Left ventricle myocardium inferior (tissue), 1 donor: ENCODE results near the gene UGT1A4. TPM values are rescaled to one million over a fixed set of nuclear protein-coding genes. Genes with fewer than 3 reads are reported as not detected.

Experiments
- DNase-seq: peaks from one replicate; pipeline ENCODE4 v3.0.0-alpha.2; 2020
- H3K27ac ChIP-seq: fragments of 200-600 bp; replicated peaks from 2 replicates; pipeline ENCODE4 v1.8.0; 2021
- H3K27me3 ChIP-seq: fragments of 200-600 bp; 2 replicates; pipeline ENCODE4 v1.8.0; 2021; ENCODE audit warnings: low read depth
- H3K36me3 ChIP-seq: fragments of 200-600 bp; 2 replicates; pipeline ENCODE4 v1.8.0; 2021
- H3K4me1 ChIP-seq: fragments of 200-600 bp; 2 replicates; pipeline ENCODE4 v1.8.0; 2021
- H3K4me3 ChIP-seq: fragments of 200-600 bp; 2 replicates; pipeline ENCODE4 v1.8.0; 2021; ENCODE audit warnings: mild to moderate bottlenecking, moderate library complexity
- H3K9me3 ChIP-seq: fragments of 200-600 bp; replicated peaks from 2 replicates; pipeline ENCODE4 v1.8.0; 2021
- intact Hi-C: fragments of 100-400 bp; cut with micrococcal nuclease; formaldehyde crosslinking; loops from one replicate; pipeline ENCODE4 v1.11.0; 2022
- total RNA-seq: library from RNA; stranded (reverse); fragmentation: NEBNext Ultra II Directional; extraction: Animal tissue kit (Norgen Biotek cat#: 25700); gene quantifications from one replicate; pipeline ENCODE4 v1.2.1, GENCODE V29; 2021
- TF ChIP-seq, protein P1 (sequence below): fragments of 200-600 bp; IDR thresholded peaks from 2 replicates; pipeline ENCODE4 v1.8.0; 2021; ENCODE audit warnings: antibody characterized with exemption, mild to moderate bottlenecking, borderline replicate concordance
- donor health status: DM: no; HTN: yes; CAD: no; lungs with severe emphysema.

The UGT1A4 gene
- total RNA-seq, 1 donor from 2014 or later: not detected

DNA sequence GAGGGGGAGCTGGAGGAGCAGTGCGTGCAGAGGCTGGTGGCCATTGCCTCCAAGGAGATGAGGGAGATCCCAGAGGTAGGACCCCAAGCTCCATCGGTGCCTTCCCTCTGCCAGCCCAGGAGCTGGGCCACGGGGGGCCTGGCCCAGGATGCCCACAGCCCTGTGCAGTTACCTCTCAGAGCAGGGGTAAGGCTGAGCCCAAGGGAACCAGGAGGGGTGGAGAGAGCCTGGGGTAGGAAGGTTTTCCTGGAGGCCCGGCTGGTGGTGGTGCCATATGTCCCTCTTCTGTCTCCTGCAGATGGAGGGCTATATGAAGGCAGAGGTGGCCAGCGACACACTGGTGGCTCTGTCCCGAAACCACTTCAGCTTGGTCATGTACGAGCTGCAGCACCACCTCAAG is 71.0 kb downstream of the UGT1A4 start:
- Histone ChIP-seq H3K4me3 (no peak overlapping the region), H3K4me1 (no peaks in the 10 kb centered on the region), H3K9me3 (no peaks in the 10 kb centered on the region), H3K27ac (no peak overlapping the region), H3K27me3 (peaks cover 20% of the 10 kb centered on the region), H3K36me3 (no peaks in the 10 kb centered on the region)
- intact Hi-C loops: no loop called here
- DNase-seq: no peak
- TF ChIP-seq, protein P1, sequence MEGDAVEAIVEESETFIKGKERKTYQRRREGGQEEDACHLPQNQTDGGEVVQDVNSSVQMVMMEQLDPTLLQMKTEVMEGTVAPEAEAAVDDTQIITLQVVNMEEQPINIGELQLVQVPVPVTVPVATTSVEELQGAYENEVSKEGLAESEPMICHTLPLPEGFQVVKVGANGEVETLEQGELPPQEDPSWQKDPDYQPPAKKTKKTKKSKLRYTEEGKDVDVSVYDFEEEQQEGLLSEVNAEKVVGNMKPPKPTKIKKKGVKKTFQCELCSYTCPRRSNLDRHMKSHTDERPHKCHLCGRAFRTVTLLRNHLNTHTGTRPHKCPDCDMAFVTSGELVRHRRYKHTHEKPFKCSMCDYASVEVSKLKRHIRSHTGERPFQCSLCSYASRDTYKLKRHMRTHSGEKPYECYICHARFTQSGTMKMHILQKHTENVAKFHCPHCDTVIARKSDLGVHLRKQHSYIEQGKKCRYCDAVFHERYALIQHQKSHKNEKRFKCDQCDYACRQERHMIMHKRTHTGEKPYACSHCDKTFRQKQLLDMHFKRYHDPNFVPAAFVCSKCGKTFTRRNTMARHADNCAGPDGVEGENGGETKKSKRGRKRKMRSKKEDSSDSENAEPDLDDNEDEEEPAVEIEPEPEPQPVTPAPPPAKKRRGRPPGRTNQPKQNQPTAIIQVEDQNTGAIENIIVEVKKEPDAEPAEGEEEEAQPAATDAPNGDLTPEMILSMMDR: no peak

DNA sequence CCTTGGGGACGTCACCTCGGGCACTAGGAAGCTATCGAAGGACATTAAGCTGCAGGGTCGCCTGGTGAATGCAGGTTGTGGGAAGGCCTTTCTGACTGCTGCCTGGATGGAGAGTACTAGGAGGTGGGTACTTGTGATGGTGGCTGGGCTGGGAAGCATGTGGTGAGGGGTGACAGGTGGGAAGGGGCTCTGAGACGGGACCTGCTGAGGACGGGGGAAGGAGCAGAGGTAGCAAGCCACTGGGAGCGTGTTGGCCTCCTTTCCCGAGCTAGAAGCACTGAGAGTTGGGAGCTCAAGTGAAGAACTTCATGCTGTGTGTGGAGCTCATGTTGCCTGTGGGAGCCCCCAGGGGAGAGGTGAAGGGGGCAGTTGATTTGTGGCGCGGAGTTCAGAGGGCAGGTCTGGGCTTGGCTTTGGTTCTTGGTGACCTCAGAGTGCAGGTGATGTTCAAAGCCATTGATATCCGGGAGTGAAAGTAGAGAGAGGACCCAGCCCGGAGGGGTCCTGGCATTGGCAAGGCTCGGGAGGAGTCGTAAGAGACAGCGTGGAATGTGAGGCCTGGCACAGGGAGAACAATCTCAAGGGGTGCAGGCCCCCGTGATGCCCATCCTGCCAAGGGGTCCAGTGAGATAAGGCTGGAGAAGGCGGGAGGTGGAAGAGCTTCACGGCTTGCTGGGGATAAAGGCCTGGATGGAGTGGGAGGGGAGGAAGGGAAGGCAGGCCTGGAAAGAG is 72.8 kb downstream of the UGT1A4 start:
- peaks cover 13% of the 10 kb centered on the region for H3K27me3 ChIP-seq
- no peak overlapping the region for H3K27ac ChIP-seq
- no peaks in the 10 kb centered on the region for H3K4me1 ChIP-seq
- H3K4me3 ChIP-seq: no peak overlapping the region
- H3K36me3 ChIP-seq: no peaks in the 10 kb centered on the region
- TF ChIP-seq, protein P1: no peak
- no peak for DNase-seq
- H3K9me3 ChIP-seq: no peaks in the 10 kb centered on the region
- intact Hi-C loops: no loop called here

DNA sequence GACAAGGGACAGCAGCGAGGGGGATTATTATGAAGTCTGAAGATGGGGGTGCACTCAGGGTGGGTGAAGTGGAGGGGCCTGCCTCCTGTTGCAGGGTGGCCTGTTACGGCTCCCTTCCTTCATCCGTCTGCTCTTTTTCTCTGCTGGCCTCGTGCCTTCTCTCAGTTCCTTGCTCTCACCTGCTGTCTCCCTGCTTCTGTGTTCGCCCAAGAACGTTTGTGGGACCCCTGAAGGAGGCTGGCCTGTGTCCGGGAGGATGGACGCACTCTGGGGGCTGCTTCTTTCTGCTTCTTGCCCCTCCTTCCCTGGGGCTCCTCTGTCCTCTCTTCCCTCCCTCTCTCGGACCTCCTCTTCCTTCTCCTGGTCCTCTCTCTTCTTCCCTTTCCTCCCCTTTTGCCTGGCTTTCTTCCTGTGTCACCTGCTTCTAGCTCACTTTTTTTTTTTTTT is 73.4 kb downstream of the UGT1A4 start:
- DNase-seq: no peak
- no peaks in the 10 kb centered on the region for H3K36me3 ChIP-seq
- peaks cover 13% of the 10 kb centered on the region for H3K27me3 ChIP-seq
- H3K9me3 ChIP-seq: no peaks in the 10 kb centered on the region
- H3K27ac ChIP-seq: no peak overlapping the region
- H3K4me3 ChIP-seq: no peak overlapping the region
- intact Hi-C loops: no loop called here
- TF ChIP-seq, protein P1: no peak
- H3K4me1 ChIP-seq: no peaks in the 10 kb centered on the region

DNA sequence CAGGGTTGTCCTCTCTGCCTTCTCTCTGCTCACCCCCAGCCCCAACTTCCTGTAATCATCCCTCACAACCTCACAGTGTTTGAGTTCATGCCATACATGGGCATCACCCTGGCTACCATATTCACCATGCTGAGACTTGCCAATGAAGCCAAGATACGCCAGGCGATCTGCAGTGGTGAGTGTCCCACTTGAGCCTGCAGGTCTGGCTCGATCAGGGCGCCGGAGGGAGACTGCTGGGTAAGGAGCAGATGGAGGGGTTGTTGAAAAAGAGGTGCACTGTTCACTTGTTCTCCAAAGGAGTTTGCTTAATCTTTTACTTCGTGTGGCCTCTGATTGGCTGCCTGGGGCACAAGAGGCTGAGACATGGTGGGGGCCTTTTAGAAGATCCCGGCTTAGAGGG is 74.2 kb downstream of the UGT1A4 start:
- peaks cover 13% of the 10 kb centered on the region for H3K27me3 ChIP-seq
- no peak overlapping the region for H3K27ac ChIP-seq
- no peak overlapping the region for H3K4me3 ChIP-seq
- DNase-seq: no peak
- no peaks in the 10 kb centered on the region for H3K9me3 ChIP-seq
- no peaks in the 10 kb centered on the region for H3K36me3 ChIP-seq
- H3K4me1 ChIP-seq: no peaks in the 10 kb centered on the region
- TF ChIP-seq, protein P1: no peak
- intact Hi-C loops: no loop called here

DNA sequence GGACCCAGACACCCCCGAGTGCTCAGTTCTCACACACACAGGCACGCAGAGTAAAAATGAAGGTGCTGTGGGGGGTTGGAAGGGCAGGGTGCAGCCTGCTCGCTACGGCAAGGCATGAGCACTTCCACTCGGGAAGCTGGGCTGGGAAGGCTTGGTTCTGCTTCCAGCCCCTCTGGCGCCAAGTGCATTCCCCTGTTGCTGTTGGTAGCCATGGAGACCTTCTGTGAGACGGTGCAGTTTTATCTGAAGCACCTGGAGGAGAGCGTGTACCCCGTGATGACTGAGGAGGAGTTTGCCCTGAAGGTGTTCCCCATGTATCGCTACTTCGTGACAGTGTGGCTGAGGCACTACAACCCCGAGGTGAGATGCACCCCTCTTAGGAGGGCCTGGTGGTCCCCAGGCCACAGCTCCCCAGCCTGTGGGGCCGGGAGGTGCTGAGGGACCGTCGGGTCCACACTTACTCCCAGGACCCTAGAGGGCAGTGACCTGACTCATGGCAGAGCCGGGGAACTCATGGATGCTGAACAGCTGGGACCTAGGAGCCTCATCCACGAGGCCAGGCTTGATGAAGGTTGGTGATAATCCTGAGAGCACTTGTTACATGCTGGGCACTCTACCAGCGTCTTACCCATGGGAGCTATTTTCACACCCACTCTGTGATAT is 75.1 kb downstream of the UGT1A4 start:
- H3K27me3 ChIP-seq: peaks cover 13% of the 10 kb centered on the region
- no peak overlapping the region for H3K4me3 ChIP-seq
- no peaks in the 10 kb centered on the region for H3K36me3 ChIP-seq
- TF ChIP-seq, protein P1: no peak
- no peaks in the 10 kb centered on the region for H3K9me3 ChIP-seq
- DNase-seq: no peak
- H3K27ac ChIP-seq: no peak overlapping the region
- intact Hi-C loops: no loop called here
- no peaks in the 10 kb centered on the region for H3K4me1 ChIP-seq
